ENCODE results near the gene HLA-A.

DNA sequence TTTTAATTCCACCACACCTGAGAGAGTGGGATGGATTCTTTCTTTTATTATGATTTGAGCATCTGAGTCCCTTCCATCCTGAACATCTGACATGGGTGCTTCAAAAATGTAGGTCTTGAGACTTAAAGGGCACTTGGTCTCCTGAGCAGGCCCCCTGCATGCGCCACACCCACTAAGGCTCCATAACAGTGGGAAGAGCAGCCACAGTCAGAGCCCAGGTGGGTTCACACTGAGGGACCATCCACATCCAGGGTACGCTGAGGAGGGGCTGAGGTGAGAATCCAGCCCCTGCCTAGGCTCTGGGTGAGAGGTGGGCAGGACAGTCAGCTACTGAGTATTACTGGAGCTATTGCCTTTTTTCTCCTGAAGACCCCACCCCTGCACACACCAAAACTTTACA is 42.7 kb downstream of the HLA-A start:
- TF ChIP-seq SATB2 (CRISPR knock-in tag; IDR thresholded peaks at IDR 0.05) (no peak), HDAC2 (CRISPR knock-in tag; IDR thresholded peaks at IDR 0.05) (no peak), HCFC1 (IDR thresholded peaks at IDR 0.05; ENCODE audit: low read depth, low read length) (no peak), SRSF1 (optimal IDR thresholded peaks at IDR 0.05; ENCODE audit: low read depth, low read length) (no peak), KLF13 (CRISPR knock-in tag; IDR thresholded peaks at IDR 0.05) (no peak), TAF1 (CRISPR knock-in tag; IDR thresholded peaks at IDR 0.05) (no peak), NFRKB (IDR thresholded peaks at IDR 0.05) (no peak), RORA (CRISPR knock-in tag; IDR thresholded peaks at IDR 0.05) (no peak), IKZF4 (CRISPR knock-in tag; IDR thresholded peaks at IDR 0.05; ENCODE audit: borderline replicate concordance, low read depth, not compliant biosample characterization) (no peak), CEBPZ (IDR thresholded peaks at IDR 0.05; ENCODE audit: low read length) (no peak), CREB1 (IDR thresholded peaks at IDR 0.05) (no peak), CREB1 (CRISPR knock-in tag; IDR thresholded peaks at IDR 0.05) (no peak), SRSF9 (IDR thresholded peaks at IDR 0.05; ENCODE audit: borderline replicate concordance, insufficient read depth, low read depth, low read length, poor library complexity, severe bottlenecking) (no peak)
- TF ChIP-seq, protein P1, sequence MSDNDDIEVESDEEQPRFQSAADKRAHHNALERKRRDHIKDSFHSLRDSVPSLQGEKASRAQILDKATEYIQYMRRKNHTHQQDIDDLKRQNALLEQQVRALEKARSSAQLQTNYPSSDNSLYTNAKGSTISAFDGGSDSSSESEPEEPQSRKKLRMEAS (IDR thresholded peaks at IDR 0.05): no peak

Measured in HepG2 (cell line).